Measurements from ENCODE around the gene C11orf42. TPM values are rescaled to one million over a fixed set of nuclear protein-coding genes. Genes with fewer than 3 reads are reported as not detected.

Gene C11orf42
- total RNA-seq, 4 donors from 2014 or later, result not detected

GRCh38 chr11:6209801-6210200, 4.4 kb downstream of the C11orf42 start:
- intact Hi-C loops (cut with DNase I), result no loop called here
- peaks cover 23 to 55% of the 10 kb centered on the region in 2 donors for H3K36me3 ChIP-seq
- 96 to 98% methylated on average over 8 to 12 of the region's 12 CpGs for WGBS, 2 donors

GRCh38 chr11:6210274-6210955, 5.1 kb downstream of the C11orf42 start:
- intact Hi-C loops (cut with DNase I), result no loop called here
- H3K4me3 ChIP-seq (replicated peaks in 1 of 3), result no peak overlapping the region
- peaks cover 29 to 54% of the 10 kb centered on the region in 2 donors for H3K36me3 ChIP-seq
- no peak for TF ChIP-seq CTCF (IDR thresholded peaks at IDR 0.05)
- TF ChIP-seq POLR2A (IDR thresholded peaks at IDR 0.05), result no peak
- no peak for DNase-seq
- no peak overlapping the region for H3K27ac ChIP-seq
- H3K4me1 ChIP-seq, result no peaks in the 10 kb centered on the region
- WGBS, 2 donors, result 98 to 99% methylated on average over 9 of the region's 9 CpGs
- H3K9me3 ChIP-seq, result no peaks in the 10 kb centered on the region
- H3K27me3 ChIP-seq, result no peaks in the 10 kb centered on the region

More at GRCh38 chr11:6209801-6210200, 4.4 kb downstream of the C11orf42 start:
- H3K4me3 ChIP-seq (replicated peaks in 1 of 3), result no peak overlapping the region
- H3K27ac ChIP-seq, result no peak overlapping the region
- DNase-seq, result no peak
- H3K4me1 ChIP-seq, result no peaks in the 10 kb centered on the region
- TF ChIP-seq POLR2A (IDR thresholded peaks at IDR 0.05), result no peak
- TF ChIP-seq CTCF (IDR thresholded peaks at IDR 0.05), result no peak
- H3K9me3 ChIP-seq, result no peaks in the 10 kb centered on the region
- no peaks in the 10 kb centered on the region for H3K27me3 ChIP-seq

DNA sequence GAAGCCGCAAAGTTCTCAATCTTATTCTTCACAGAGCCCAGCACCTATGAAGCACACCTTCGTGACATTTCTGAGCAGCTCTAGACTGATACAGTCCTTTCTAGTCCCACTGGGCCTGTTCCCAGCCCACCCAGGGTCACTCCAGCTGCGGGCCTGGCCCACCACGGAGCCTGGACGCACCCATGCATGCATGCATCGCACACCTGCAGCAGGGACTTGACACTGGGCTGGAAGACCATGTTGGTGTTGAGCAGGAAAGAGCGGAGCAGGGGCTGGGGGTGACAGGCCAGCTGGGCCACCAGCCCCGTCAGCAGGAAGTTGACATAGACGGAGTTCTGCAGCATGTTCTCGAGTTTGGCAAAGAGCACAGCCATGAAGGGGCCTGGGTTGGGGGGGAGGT, 9.2 kb downstream of the C11orf42 start:
- H3K4me1 ChIP-seq, result no peaks in the 10 kb centered on the region
- TF ChIP-seq CTCF (IDR thresholded peaks at IDR 0.05), result no peak
- TF ChIP-seq POLR2A (IDR thresholded peaks at IDR 0.05), result no peak
- H3K4me3 ChIP-seq (replicated peaks in 1 of 3), result no peak overlapping the region
- no peaks in the 10 kb centered on the region for H3K9me3 ChIP-seq
- no peak for DNase-seq
- intact Hi-C loops (cut with DNase I), result no loop called here
- H3K36me3 ChIP-seq, result peaks cover 56 to 70% of the 10 kb centered on the region in 2 donors
- no peak overlapping the region for H3K27ac ChIP-seq
- H3K27me3 ChIP-seq, result no peaks in the 10 kb centered on the region
- WGBS, 2 donors, result 96% methylated on average over 9 to 10 of the region's 10 CpGs

GRCh38 chr11:6216501-6216900, 11.1 kb downstream of the C11orf42 start:
- intact Hi-C loops (cut with DNase I), result no loop called here
- peaks cover 50 to 62% of the 10 kb centered on the region in 2 donors for H3K36me3 ChIP-seq

More at GRCh38 chr11:6216501-6216900, 11.1 kb downstream of the C11orf42 start:
- TF ChIP-seq CTCF (IDR thresholded peaks at IDR 0.05), result no peak
- H3K4me1 ChIP-seq, result no peaks in the 10 kb centered on the region
- H3K27me3 ChIP-seq, result no peaks in the 10 kb centered on the region
- H3K27ac ChIP-seq, result no peak overlapping the region
- WGBS, 2 donors, result 85 to 89% methylated on average over 4 of the region's 4 CpGs
- H3K9me3 ChIP-seq, result no peaks in the 10 kb centered on the region
- no peak overlapping the region for H3K4me3 ChIP-seq (replicated peaks in 1 of 3)
- no peak for DNase-seq
